ENCODE results near the gene ZRANB1. TPM values are rescaled to one million over a fixed set of nuclear protein-coding genes. Genes with fewer than 3 reads are reported as not detected.

The ZRANB1 gene
- total and polyA plus RNA-seq, 2 of the 4 experiments (the other 2 are of a cell fraction), result 11.2 to 24.7 TPM

DNA sequence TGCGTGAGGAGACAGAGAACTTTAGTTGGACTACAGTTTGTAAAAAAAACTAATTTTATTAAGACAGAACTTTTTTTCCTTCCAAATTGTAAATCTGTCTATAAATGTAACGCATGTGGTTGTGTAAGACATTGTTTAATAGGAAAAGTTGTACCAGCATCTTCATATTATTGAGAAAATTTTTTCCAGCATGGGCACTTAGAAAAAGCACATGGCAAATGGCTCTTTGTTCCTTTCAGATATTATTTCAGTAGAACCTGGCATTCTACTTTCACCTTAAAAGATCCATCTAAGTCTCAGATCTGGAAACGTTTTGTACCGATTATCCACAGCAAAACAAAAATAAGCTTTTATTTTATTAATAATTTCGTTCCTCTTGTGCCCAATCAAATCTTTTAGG is 43.2 kb downstream of the ZRANB1 start:
- Histone ChIP-seq H3K9ac (ENCODE audit: low read depth, low read length) (no peak overlapping the region), H3K27me3 (ENCODE audit: control insufficient read depth, insufficient read depth, low read length) (no peaks in the 10 kb centered on the region), H2BK15ac (ENCODE audit: low read depth, low read length) (no peak overlapping the region), H3K4me1 (ENCODE audit: control insufficient read depth, insufficient read depth, low read length) (no peaks in the 10 kb centered on the region), H4K8ac (ENCODE audit: low read depth in 2 of 2, low read length in 2 of 2) (no peak overlapping the region), H3K79me1 (ENCODE audit: low read depth in 1 of 2, low read length in 2 of 2) (peaks cover 31 to 52% of the 10 kb centered on the region in 2 experiments), H3K36me3 (ENCODE audit: control insufficient read depth, insufficient read depth, low read length) (peaks cover 41% of the 10 kb centered on the region), H2AFZ (replicated peaks; ENCODE audit: low read length, poor library complexity) (no peak overlapping the region), H3K9me3 (ENCODE audit: control insufficient read depth, insufficient read depth, low read length) (no peaks in the 10 kb centered on the region), H2BK5ac (ENCODE audit: low read depth, low read length, poor library complexity, severe bottlenecking) (no peak overlapping the region), H4K20me1 (ENCODE audit: insufficient read depth, low read length) (peaks cover 29% of the 10 kb centered on the region), H3K4ac (ENCODE audit: low read depth, low read length) (no peak overlapping the region), H3K4me2 (ENCODE audit: low read depth, low read length) (no peak overlapping the region), H3K9me1 (ENCODE audit: insufficient read depth, low read length) (peaks cover 12% of the 10 kb centered on the region; the same call in 1 of the 2 replicates), H3K27ac (ENCODE audit: insufficient read depth, low read length) (no peak overlapping the region), H4K91ac (ENCODE audit: insufficient read depth, low read depth, low read length) (no peak overlapping the region), H3K23ac (ENCODE audit: low read depth, low read length) (no peak overlapping the region), H3K4me3 (ENCODE audit: insufficient read depth, low read depth, low read length) (no peak overlapping the region), H4K5ac (ENCODE audit: low read depth, low read length) (no peak overlapping the region), H2AK5ac (ENCODE audit: low read depth, low read length) (no peak overlapping the region), H3K14ac (replicated peaks; ENCODE audit: low read depth, low read length) (no peak overlapping the region), H3K18ac (ENCODE audit: low read depth, low read length) (no peak overlapping the region), H3K56ac (ENCODE audit: extremely low read depth, insufficient read depth, low read length) (no peak overlapping the region), H2AK9ac (replicated peaks; ENCODE audit: low read depth, low read length, poor library complexity) (no peak overlapping the region), H2BK20ac (ENCODE audit: low read depth, low read length) (no peak overlapping the region), H2BK120ac (ENCODE audit: low read depth, low read length) (no peak overlapping the region)
- dilution Hi-C loops (cut with HindIII; ENCODE audit: low sequenced_read_pairs, unreplicated experiment) (no loop called here), intact Hi-C loops (cut with micrococcal nuclease) (loop anchor here (10.0 kb wide), 1 partner anchor 450 kb away; no protein-coding TSS in a partner anchor), in situ Hi-C loops (cut with MboI; ENCODE audit: low sequenced_read_pairs) (loop anchor here (25.0 kb wide), 1 partner anchor 448 kb away; no protein-coding TSS in a partner anchor)
- POLR2A ChIA-PET (ENCODE audit: unreplicated experiment), result no interaction called here
- TF ChIP-seq RCOR1 (IDR thresholded peaks at IDR 0.05; ENCODE audit: insufficient replicate concordance, low read length), result no peak
- TF ChIP-seq, protein P1, sequence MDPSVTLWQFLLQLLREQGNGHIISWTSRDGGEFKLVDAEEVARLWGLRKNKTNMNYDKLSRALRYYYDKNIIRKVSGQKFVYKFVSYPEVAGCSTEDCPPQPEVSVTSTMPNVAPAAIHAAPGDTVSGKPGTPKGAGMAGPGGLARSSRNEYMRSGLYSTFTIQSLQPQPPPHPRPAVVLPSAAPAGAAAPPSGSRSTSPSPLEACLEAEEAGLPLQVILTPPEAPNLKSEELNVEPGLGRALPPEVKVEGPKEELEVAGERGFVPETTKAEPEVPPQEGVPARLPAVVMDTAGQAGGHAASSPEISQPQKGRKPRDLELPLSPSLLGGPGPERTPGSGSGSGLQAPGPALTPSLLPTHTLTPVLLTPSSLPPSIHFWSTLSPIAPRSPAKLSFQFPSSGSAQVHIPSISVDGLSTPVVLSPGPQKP (IDR thresholded peaks at IDR 0.05; ENCODE audit: borderline replicate concordance, low read depth, low read length), result no peak
- TF ChIP-seq CTCF (conservative IDR thresholded peaks at IDR 0.05; ENCODE audit: low read depth, low read length), result no peak
- TF ChIP-seq, protein P2, sequence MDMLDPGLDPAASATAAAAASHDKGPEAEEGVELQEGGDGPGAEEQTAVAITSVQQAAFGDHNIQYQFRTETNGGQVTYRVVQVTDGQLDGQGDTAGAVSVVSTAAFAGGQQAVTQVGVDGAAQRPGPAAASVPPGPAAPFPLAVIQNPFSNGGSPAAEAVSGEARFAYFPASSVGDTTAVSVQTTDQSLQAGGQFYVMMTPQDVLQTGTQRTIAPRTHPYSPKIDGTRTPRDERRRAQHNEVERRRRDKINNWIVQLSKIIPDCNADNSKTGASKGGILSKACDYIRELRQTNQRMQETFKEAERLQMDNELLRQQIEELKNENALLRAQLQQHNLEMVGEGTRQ (IDR thresholded peaks at IDR 0.05; ENCODE audit: low read depth, low read length), result no peak
- TF ChIP-seq RFX5 (IDR thresholded peaks at IDR 0.05; ENCODE audit: low read depth, low read length), result no peak
- no peak for TF ChIP-seq MXI1 (IDR thresholded peaks at IDR 0.05; ENCODE audit: borderline replicate concordance, low read depth, low read length)
- TF ChIP-seq BHLHE40 (IDR thresholded peaks at IDR 0.05; ENCODE audit: low read depth, low read length), result no peak
- no peak for TF ChIP-seq POLR2A (IDR thresholded peaks at IDR 0.05; ENCODE audit: low read depth, low read length)
- no peak for TF ChIP-seq SMC3 (IDR thresholded peaks at IDR 0.05; ENCODE audit: low read depth, low read length)
- TF ChIP-seq MAZ (IDR thresholded peaks at IDR 0.05; ENCODE audit: borderline replicate concordance, low read depth, low read length), result no peak
- TF ChIP-seq CHD1 (IDR thresholded peaks at IDR 0.05; ENCODE audit: low read depth, low read length), result no peak
- TSS peak; percentile 83 for BruUV-seq (replicated peaks)
- CTCF ChIA-PET, result no interaction called here
- ATAC-seq (ENCODE audit: low read depth) (no peak), DNase-seq (no peak)
- WGBS, 2 experiments (ENCODE audit: extremely low coverage in 2 of 2, insufficient read length in 1 of 2), result no CpG with 5 or more reads among the region's 5 CpGs

Data from IMR-90 (cell line).